ENCODE measurements around the gene DGKZ. TPM values are rescaled to one million over a fixed set of nuclear protein-coding genes. Genes with fewer than 3 reads are reported as not detected.

DGKZ gene
- total RNA-seq, 4 donors from 2014 or later: 45.0 to 97.0 (median 54.3) TPM

- no peak for TF ChIP-seq CTCF (IDR thresholded peaks at IDR 0.05; ENCODE audit: low read depth)
Measured at GRCh38 chr11:46429717-46430116, 82.5 kb downstream of the DGKZ start.

Small RNA genes within 50 kb of the gene (small RNA-seq; reads per million reads assigned to genes)
- not detected for gene MIR4688

Other genes with a start within 250 kb of the DGKZ start
- 10 to 100 TPM; 34.4 to 58.6 (median 47.7) TPM for gene PHF21A, start 226.0 kb upstream of the DGKZ start, total RNA-seq
- gene CREB3L1, start 69.8 kb upstream of the DGKZ start, total RNA-seq: 1 to 10 TPM in 3 of 4 donors, under 1 TPM in 1; 0.44 to 4.9 (median 2.5) TPM
- 10 to 100 TPM in 2 of 4 donors, 1 to 10 TPM in 2; 4.0 to 23.8 (median 8.1) TPM for gene MDK, start 34.2 kb downstream of the DGKZ start, total RNA-seq
- under 1 TPM in 1 of 4 donors, not detected in 3; 0.34 TPM for gene CHRM4, start 44.3 kb downstream of the DGKZ start, total RNA-seq
- 10 to 100 TPM; 17.1 to 39.4 (median 23.5) TPM for gene AMBRA1, start 246.6 kb downstream of the DGKZ start, total RNA-seq

All from subcutaneous adipose tissue (tissue), 4 donors.